Mucosa of rectum (tissue), 2 donors: ENCODE measurements around the gene NCAPD3.
A peak's percentile ranks its signal among the peaks of the same experiment; 100 is the strongest.
"Not testable (repeated sequence)": the region's sequence is repeated elsewhere in the genome, so short reads cannot be mapped to it uniquely, and the experiment has no call there.

ENCODE experiments used
- H3K27ac ChIP-seq, 2 donors: one replicate each; pipeline ENCODE4 v1.7.0; 2013; ENCODE audit warnings: inconsistent platforms in 2 of 2, low read depth in 2 of 2, low read length in 2 of 2
- H3K27me3 ChIP-seq, 2 donors: one replicate each; pipeline ENCODE4 v1.7.0; 2013; ENCODE audit warnings: low read length in 2 of 2; ENCODE audit not compliant: control insufficient read depth in 2 of 2, insufficient read depth in 2 of 2
- H3K36me3 ChIP-seq, 2 donors: one replicate each; pipeline ENCODE4 v1.7.0; 2013; ENCODE audit warnings: low read length in 2 of 2; ENCODE audit not compliant: control insufficient read depth in 2 of 2, insufficient read depth in 2 of 2
- H3K4me1 ChIP-seq, 2 donors: one replicate each; pipeline ENCODE4 v1.7.0; 2013; ENCODE audit warnings: low read length in 2 of 2, mild to moderate bottlenecking in 1 of 2; ENCODE audit not compliant: control insufficient read depth in 2 of 2, insufficient read depth in 2 of 2
- H3K4me3 ChIP-seq, 2 donors: one replicate each; pipeline ENCODE4 v1.7.0; 2013; ENCODE audit warnings: low read length in 2 of 2
- H3K9ac ChIP-seq, 2 donors: one replicate each; pipeline ENCODE4 v1.7.0; 2013; ENCODE audit warnings: low read length in 2 of 2, low read depth in 1 of 2, mild to moderate bottlenecking in 1 of 2
- H3K9me3 ChIP-seq, 2 donors: one replicate each; pipeline ENCODE4 v1.7.0; 2013; ENCODE audit warnings: low read length in 2 of 2; ENCODE audit not compliant: control insufficient read depth in 2 of 2
- donor health status: healthy.
- donor health status: Normal muscosa, but diverticular disease.

NCAPD3 gene

GRCh38 chr11:134264966-134265764 lies 41.4 kb upstream of the NCAPD3 start:
- Histone ChIP-seq H3K27me3 (no peaks in the 10 kb centered on the region), H3K4me1 (peaks cover 0 to 8% of the 10 kb centered on the region in 2 donors), H3K36me3 (peaks cover 28 to 31% of the 10 kb centered on the region in 2 donors), H3K4me3 (no peak overlapping the region), H3K9ac (no peak overlapping the region), H3K9me3 (no peaks in the 10 kb centered on the region), H3K27ac (no peak overlapping the region)

- Histone ChIP-seq H3K4me3 (no peak overlapping the region), H3K27me3 (no peaks in the 10 kb centered on the region), H3K27ac (no peak overlapping the region), H3K9me3 (no peaks in the 10 kb centered on the region), H3K36me3 (peaks cover 44 to 52% of the 10 kb centered on the region in 2 donors), H3K4me1 (peaks cover 0 to 6% of the 10 kb centered on the region in 2 donors), H3K9ac (no peak overlapping the region)
These were observed 38.1 kb upstream of the NCAPD3 start for GRCh38 chr11:134261626-134262488.

GRCh38 chr11:134260983-134261382 lies 37.2 kb upstream of the NCAPD3 start:
- Histone ChIP-seq H3K4me1 (no peaks in the 10 kb centered on the region), H3K27ac (no peak overlapping the region), H3K27me3 (no peaks in the 10 kb centered on the region), H3K9ac (no peak overlapping the region), H3K36me3 (peaks cover 44 to 54% of the 10 kb centered on the region in 2 donors), H3K4me3 (no peak overlapping the region), H3K9me3 (no peaks in the 10 kb centered on the region)

GRCh38 chr11:134260503-134260902 lies 36.7 kb upstream of the NCAPD3 start:
- Histone ChIP-seq H3K4me3 (no peak overlapping the region), H3K27ac (no peak overlapping the region), H3K9me3 (no peaks in the 10 kb centered on the region), H3K36me3 (peaks cover 44 to 54% of the 10 kb centered on the region in 2 donors), H3K27me3 (no peaks in the 10 kb centered on the region), H3K4me1 (no peaks in the 10 kb centered on the region), H3K9ac (no peak overlapping the region)

GRCh38 chr11:134258577-134258976 lies 34.8 kb upstream of the NCAPD3 start:
- H3K9ac ChIP-seq: no peak overlapping the region
- H3K36me3 ChIP-seq: peaks cover 44 to 50% of the 10 kb centered on the region in 2 donors
- peaks cover 0 to 7% of the 10 kb centered on the region in 2 donors for H3K4me1 ChIP-seq
- H3K27ac ChIP-seq: no peak overlapping the region
- no peaks in the 10 kb centered on the region for H3K27me3 ChIP-seq
- no peaks in the 10 kb centered on the region for H3K9me3 ChIP-seq
- H3K4me3 ChIP-seq: no peak overlapping the region

GRCh38 chr11:134257101-134257500 lies 33.3 kb upstream of the NCAPD3 start:
- Histone ChIP-seq H3K4me1 (peaks cover 2 to 11% of the 10 kb centered on the region in 2 donors), H3K9ac (no peak overlapping the region), H3K27me3 (no peaks in the 10 kb centered on the region), H3K4me3 (no peak overlapping the region), H3K36me3 (peaks cover 30 to 42% of the 10 kb centered on the region in 2 donors), H3K27ac (no peak overlapping the region), H3K9me3 (no peaks in the 10 kb centered on the region)

GRCh38 chr11:134255184-134255561 lies 31.4 kb upstream of the NCAPD3 start:
- peaks cover 8 to 13% of the 10 kb centered on the region in 2 donors for H3K4me1 ChIP-seq
- peaks cover 17 to 28% of the 10 kb centered on the region in 2 donors for H3K36me3 ChIP-seq
- not testable (repeated sequence) for H3K27me3 ChIP-seq, H3K9ac ChIP-seq, H3K4me3 ChIP-seq, H3K27ac ChIP-seq, H3K9me3 ChIP-seq

GRCh38 chr11:134254433-134255183 lies 30.8 kb upstream of the NCAPD3 start:
- Histone ChIP-seq H3K4me1 (peaks cover 8 to 13% of the 10 kb centered on the region in 2 donors), H3K4me3 (peak overlapping the region in 1 of 2 donors; percentile 83), H3K9ac (no peak overlapping the region), H3K27me3 (no peaks in the 10 kb centered on the region), H3K27ac (no peak overlapping the region), H3K36me3 (peaks cover 15 to 29% of the 10 kb centered on the region in 2 donors), H3K9me3 (no peaks in the 10 kb centered on the region)

- H3K36me3 ChIP-seq: peaks cover 17 to 25% of the 10 kb centered on the region in 2 donors
- H3K27me3 ChIP-seq: no peaks in the 10 kb centered on the region
- peaks cover 8 to 13% of the 10 kb centered on the region in 2 donors for H3K4me1 ChIP-seq
- no peaks in the 10 kb centered on the region for H3K9me3 ChIP-seq
- H3K4me3 ChIP-seq: peak within 1 kb of the TSS; percentile 83 to 100
- peak within 1 kb of the TSS; percentile 82 to 89 for H3K9ac ChIP-seq
- peak within 1 kb of the TSS; percentile 4 to 73 for H3K27ac ChIP-seq
These were observed 29.6 kb upstream of the NCAPD3 start, which contains the start of the genes ACAD8 and THYN1 for GRCh38 chr11:134253188-134253993. Gene ACAD8, plus strand, starts transcription at chr11:134253568. Its CDS starts 33 bp downstream, at chr11:134253601. Gene THYN1, minus strand, starts transcription at chr11:134253352. Its CDS starts 470 bp downstream, at chr11:134252882.
